GM18868 (cell line): Measurements from ENCODE around the gene ABI1.
"Not testable (repeated sequence)": the region's sequence is repeated elsewhere in the genome, so short reads cannot be mapped to it uniquely, and the experiment has no call there.

Source experiments
- ATAC-seq: cut with Tn5 transposase; IDR thresholded peaks from one replicate; pipeline ENCODE4 v1.9.1; 2021; ENCODE audit warnings: mild to moderate bottlenecking, moderate library complexity; ENCODE audit not compliant: unreplicated experiment

Gene ABI1

DNA sequence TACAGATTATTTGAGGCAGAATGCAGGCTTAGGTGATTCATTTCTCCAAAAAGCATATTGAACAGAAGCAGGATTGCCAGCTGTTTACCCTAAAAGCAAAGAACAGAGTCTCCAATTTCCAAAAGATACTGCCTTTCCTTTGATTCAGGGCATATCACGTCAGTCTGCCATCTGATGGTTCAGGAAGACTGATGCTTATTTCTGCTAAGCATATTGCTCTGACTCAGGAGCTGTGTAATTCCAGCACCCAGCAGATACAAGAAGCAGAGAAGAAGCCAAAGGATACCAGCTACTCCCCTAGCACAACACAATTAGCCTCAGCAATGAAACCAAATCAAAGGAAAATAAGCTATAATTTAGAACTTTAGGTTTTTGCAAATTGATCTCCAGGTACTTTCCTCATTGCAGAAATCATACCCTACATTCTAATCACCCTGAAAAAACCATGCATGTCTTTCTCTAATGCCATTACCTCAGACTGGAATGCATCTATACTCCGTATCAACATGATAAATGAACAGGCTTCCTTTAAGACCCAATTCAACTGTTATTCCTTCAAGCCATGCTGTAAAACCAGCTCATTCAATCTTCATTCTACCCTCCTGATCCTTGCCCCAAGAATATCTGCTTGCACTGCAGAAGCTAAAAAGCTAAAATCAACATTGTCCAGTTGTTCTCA is 55.1 kb downstream of the ABI1 start:
- no peak for ATAC-seq

DNA sequence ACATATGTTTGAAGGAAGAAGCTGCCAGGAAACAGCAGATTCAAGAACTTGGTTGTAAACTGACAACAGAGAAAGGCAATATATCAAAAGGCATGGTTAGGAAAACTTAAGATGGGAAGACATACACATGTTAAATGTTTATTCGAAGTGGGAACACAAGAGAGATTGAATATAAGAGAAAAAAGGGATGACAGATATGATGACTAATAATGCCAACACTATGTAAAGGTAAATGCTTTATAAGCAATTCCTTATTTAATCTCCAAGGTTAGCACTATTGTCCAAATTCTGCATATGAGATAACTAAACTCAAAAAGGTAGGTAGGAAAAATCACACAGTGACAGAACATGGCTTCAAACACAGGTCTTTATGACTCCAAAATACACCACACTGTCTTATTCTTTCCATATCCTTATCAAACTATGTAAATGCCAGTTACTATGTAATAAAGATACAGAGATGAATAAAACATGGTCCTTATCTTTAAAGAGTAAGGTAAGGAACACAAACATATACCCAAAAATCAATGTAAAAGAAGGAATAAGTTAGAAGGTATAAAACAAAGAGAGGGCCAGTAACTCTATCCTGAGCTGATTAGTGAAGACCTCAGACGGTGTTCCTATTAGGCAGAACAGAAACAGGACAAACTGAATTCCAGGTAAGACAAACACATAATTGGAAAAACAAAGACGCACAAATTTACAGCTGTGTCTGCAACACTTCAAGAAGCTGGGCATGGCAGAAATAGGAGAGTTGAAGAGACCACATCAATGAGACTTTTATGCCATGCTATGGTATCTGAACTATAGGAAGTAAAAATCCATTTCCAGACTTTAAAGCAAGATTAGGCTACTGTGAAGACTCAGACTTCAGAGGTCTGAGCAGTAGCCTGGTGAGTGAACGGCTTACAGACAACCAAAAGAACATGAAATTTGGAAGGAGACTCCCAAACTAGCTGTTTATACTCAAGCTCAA is 56.1 kb downstream of the ABI1 start:
- no peak for ATAC-seq

DNA sequence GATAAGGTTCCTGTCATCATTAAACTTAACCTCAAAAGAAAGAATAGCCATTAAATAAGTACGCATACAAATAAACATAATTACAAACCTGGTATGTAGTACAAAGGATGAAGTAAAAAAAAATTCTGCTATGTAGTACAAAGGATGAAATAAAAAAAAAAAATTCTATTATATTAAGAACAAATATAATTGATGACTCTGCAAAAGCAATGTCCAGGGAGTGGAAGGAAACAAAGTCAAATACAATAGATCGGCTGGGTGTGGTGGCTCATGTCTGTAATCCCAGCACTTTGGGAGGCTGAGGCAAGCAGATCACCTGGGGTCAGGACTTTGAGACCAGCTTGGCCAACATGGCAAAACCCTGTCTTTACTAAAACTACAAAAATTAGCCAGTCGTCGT is 56.9 kb downstream of the ABI1 start:
- ATAC-seq, result no peak

DNA sequence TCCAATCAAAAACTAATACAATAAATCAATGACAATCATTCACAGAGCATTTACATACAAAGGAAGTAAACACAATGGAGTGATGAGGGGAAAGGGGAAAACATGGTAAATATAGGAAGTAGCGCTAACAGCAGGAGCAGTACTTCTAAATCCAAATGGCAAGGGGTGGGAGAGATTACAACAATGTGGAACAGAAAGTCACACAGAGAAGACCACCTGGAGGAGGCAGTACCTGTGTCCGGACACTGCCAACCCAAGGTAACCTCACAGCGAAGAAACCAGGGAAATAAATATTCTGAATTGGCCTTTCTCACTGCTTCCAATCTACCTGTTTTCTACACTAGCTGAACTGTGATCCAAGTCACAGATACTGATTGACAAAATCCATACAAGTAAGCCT is 58.2 kb downstream of the ABI1 start:
- ATAC-seq, result no peak

DNA sequence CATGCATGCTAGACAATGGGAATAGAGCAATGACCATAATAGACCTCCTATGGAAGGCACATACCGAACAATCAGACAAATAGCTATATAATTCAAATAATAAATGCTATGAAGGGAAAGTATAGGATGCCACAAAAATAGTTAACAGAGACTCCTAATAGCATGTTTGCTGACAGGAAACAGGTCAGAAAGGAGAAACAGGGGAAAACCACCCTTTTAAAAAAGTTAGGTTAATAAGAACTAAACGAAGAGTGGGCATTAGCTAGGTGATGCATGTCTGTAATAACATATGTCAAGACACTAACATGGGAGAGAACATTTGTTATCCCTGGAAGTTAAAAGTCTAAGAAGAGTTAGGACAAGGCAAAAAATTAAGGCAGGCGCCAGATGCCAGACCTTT is 58.9 kb downstream of the ABI1 start:
- no peak for ATAC-seq

DNA sequence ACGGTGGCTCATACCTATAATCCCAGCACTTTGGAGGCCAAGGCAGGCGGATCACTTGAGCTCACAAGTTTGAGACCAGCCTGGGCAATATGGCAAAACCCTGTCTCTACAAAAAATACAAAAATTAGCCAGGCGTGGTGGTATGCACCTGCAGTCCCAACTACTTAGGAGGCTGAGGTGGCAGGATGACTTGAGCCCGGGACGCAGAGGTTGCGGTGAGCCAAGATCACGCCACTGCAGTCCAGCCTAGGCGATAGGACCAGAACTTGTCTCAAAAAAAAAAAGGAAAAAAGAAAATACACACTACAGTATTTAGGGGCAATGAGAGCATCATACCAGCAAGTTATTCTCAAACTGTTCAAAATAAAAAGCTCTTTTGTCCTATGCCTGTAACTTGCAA is 59.5 kb downstream of the ABI1 start:
- no peak for ATAC-seq

DNA sequence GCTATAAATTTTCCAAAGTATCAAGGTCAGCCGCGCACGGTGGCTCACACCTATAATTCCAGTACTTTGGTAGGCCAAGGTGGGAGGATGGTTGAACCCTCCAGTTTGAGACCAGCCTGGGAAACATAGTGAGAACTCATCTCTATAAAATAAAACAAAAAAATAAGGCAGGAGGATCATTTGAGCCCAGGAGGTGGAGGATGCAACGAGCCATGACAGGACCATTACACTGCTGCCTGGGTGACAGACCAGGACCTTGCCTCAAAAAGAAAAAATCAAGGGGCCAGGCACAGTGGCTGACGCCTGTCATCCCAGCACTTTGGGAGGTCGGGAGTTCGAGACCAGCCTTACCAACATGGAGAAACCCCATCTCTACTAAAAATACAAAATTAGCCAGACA is 60.3 kb downstream of the ABI1 start:
- no peak for ATAC-seq

DNA sequence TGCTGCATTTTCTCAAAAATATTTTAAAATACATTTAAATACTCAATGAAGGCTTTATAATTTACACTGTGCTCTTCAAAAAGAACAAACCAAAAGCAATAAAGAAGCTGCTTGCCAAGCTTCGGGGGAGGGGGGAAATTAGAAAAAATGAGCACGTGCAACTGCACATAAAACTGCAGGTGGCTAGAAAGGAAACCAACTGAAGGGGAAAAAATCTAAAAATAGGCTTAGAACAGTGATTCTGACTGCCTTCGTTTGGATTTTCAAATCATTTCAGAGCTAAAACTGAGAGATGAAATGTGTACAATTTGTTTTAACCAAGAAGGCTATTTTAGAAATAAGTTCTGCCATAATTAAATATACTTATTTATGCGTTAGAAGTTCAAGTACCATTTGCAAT is 61.4 kb downstream of the ABI1 start:
- peak; percentile 50 for ATAC-seq

DNA sequence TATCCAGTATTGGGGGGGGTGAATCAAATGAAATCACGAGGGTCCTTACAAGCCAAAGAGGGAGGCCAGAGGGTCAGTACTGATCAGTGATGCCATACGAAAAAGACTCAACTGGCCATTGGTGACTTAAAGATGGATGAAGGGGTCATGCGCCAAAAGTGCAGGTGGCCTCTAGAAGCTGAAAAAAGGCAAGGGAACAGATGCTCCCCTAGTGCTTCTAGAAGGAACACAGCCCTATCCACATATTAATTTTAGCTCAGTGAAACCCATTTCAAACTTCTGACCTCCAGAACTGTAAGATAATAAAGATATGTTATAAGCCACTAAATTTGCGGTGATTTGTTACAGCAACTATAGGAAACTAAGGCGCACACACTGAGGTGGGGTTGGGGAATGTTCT is 62.5 kb downstream of the ABI1 start:
- no peak for ATAC-seq

DNA sequence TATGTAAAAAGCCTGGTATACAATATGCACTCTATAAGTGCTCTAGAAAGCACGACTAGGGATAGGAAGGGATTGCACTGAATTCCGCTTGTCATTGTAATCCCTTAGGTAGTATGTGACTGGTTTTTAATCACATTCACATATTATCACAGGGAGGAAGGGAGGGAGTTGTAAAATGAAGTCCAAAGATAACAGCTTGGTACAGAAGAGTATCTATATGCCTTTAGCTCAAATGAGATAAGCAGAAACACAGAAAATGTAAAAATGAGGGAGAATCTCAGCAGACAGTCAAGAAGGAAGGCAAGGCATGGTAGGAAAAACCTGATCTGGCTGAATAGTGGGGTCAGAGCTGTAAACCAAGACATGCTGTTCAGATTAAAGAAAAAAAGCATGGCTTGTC is 63.4 kb downstream of the ABI1 start:
- ATAC-seq, result no peak

DNA sequence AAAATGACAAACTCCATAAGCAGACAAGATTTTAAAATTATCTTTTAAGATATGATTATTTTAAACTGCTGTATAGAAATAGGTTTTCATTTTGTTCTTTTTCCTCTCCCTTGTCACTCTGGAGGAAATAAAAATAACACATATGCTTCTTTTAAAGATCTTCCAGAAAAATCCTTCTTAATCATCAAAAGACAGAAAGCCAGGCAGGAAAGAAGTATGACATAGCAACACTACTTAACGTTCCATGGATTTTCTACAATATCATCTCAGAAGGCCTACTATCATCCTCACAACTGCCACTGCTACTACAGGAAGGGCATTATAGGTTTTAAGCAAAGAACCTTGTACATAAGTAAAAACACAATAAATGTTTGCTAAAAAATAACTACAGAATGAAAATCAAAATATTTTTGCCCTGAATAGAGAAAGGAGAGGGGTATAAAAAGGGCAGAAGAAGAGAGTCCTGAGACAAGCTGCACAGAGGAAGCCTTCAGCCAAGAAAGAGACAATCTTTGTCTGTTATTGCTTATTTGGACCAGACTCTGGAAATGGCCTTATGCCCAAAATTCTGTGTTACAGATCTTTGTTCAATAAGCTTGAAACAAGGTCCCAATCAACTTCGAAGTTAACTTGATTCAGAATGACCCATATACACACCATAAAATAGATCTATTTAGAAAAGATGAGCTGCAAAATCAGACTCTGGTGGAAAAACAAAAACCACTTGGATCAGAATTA is 67.8 kb downstream of the ABI1 start:
- no peak for ATAC-seq

DNA sequence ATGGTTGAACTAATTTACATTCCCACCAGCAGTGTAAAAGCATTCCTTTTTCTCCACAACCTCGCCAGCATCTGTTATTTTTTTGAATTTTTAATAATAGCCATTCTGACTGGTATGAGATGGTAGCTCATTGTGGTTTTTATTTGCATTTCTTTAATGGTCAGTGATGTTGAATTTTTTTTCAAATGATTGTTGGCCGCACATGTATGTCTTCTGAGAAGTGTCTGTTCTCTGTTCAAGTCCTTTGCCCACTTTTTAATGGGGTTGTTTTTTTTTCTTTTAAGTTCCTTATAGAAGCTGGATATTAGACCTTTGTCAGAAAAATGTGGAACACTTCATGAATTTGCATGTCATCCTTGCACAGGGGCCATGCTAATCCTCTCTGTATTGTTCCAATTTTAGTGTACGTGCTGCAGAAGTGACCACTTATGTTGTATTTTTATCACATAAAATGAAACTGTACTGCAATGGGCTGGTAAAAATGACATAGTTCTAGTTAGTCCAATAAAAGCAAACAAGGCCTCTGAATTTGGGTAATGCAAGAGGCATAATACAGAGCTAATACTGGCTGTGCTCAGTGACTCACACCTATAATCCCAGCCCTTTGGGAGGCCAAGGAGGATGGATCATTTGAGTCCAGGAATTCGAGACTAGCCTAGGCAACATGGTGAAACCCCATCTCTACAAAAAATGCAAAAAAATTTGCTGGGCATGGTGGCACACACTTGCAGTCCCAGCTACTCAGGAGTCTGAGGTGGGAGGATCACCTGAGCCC is 70.3 kb downstream of the ABI1 start:
- ATAC-seq, result no peak

DNA sequence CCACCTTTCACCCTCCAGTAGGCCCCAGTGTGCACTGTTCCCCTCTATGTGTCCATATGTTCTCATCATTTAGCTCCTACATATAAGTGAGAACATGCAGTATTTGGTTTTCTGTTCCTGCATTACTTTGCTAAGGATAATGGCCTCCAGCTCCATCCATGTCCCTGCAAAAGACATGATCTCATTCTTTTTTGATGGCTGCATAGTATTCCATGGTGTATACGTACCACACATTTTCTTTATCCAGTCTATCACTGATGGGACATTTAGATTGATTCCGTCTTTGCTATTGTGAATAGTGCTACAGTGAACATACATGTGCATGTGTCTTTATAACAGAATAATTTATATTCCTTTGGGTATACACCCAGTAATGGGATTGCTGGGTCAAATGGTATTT is 71.0 kb downstream of the ABI1 start:
- not testable (repeated sequence) for ATAC-seq

DNA sequence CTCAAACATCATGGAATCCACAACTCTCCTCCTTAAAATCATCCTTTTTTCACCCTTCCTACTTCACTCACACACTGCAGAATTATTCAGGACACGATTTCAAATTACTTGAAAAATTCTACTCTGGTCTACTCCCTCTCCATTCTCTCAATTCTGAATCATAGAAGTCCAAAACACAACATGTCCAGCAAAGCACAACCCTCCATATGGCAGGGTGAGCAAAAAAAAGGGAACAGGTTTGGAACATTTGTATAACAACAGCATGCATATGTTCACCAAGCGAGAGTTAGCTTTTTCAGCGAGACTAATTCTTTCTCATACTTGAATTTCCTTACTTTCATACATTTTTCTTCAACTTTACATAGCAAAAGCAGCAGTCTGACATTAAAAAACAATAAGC is 73.4 kb downstream of the ABI1 start:
- ATAC-seq, result no peak

DNA sequence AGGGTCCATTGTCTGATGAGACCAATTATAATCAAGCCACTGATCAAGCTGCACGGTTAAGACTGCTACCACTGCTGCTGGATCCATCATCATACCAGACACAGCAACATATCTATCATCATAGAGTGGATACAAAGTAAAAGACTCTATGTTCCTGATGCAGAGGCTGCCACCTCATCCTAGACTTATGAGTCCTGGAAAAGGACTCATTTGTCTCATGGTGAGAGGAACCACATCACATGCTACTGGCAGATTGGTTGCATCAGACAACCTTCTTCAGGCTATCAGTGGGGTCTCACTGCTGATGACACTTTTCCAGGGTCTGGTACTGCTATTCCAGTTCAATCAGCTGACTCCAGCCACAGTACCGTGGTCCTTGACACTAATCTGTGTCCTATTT is 79.0 kb downstream of the ABI1 start:
- ATAC-seq, result peak; percentile 2

DNA sequence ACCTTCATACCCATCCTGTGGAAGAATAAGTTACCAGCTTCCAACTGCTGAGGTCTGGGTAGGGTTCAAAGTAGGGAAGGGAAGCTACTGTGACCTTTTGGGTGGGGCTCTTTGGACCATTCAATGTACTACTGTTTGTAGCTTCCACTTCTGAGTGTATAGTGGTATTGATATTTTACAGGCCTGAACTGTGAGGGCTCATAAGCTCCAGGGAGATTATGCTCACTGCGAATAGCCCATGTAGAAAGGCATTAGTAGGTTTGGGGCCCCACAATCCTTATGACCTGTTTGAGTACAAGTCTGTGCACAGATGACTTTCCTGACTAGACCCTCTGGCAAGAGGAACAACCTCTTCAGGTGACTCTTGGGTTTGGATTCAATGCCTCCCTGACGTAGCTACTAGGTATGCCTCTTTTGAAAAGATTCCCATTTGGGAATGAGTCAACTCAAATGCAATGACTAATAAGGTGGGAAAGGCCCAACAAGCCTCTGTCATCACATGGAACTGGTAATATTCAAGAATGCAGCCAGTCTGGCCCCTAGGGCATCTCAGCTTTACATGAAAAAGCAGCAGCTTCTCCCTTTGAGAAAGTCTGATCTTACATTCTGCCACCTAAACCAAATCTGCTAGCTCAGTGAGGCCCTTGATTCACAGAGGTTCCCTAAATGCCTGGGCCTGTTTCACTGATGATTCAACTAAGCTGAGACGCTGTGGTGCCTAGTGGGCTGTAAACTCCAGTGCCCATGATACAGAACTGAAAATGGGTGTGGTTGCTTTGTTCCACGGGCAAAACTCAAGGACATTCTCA is 79.8 kb downstream of the ABI1 start:
- peak; percentile 81 for ATAC-seq

DNA sequence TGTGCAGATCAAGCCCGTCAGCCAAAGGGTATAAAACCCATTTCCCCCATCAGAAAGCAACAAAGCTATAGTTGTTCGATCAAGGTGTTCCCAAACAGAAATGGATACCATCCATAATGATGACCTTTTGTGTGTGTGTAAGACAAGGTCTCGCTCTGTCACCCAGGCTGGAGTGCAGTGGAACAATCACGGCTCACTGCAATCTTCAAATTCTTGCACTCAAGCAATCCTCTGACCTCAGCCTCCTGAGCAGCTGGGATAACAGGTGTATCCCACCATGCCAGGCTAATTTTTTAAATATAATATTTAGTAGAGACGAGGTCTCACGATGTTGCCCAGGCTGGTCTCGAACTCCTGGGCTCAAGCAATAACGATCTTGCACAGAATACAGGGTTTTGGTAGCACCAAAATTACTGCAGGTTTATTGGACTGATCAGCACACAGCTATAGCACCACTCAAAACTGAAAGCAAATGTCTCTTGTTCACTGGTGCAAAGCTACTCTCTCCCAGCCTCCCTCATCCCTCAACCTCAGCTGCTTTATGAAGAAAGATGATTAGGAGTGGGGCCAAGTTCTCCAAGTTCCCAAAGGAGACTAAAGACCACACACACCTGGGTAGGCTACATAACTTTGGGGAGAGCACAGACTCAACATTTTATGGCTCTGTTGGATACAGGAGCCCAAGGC is 80.5 kb downstream of the ABI1 start:
- ATAC-seq, result no peak

DNA sequence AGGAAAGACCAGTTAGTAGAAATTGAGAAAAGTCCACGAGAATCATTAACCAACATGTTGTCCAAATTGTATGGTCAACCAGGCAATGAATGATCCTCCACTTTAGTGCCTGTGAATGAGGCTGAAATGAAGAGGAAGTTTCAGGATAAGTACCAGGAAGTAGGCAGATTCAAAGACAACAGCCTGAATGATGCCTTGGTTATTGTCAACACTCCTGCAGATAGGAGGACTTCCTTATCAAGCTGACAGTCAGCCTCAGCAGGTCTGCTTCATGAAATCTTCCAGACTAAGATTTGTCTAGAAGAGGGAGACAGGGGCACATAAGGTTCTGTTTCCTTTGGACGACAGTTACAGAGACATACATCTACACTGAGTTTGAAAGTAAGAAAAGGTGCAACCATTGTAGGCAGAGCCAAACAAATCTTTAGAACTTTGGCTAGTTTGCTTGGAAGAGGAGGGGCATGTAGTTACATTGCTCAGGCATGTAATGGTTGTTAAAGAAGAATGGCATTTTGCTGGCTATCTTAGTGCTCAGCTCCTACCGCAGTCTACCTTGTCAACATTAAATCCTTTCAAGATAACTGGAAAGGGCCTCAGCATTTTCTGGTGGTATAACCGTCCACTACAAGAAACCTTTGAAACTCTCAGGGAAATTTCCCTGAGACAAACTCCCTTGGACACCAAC is 81.4 kb downstream of the ABI1 start:
- no peak for ATAC-seq

DNA sequence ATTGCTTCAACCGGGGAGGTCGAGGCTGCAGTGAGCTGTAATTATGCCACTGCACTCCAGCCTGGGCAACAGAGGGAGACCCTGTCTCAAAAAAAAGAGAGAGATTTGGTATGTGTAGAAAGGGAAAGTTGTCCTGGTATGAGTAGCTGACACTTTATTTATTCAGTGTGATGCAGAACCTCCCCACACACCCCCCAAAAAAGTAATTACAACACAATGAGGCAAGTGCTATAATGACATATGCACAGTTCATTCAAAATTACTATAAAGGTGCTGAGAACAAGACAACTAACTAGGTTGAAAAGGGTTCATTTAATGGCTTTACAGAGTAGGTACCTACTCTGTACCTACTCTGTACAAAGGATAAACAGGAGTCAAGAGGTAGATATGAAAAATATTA is 83.1 kb downstream of the ABI1 start:
- no peak for ATAC-seq
